ENCODE measurements around the gene MS4A8.
"Not testable (repeated sequence)": the region's sequence is repeated elsewhere in the genome, so short reads cannot be mapped to it uniquely, and the experiment has no call there.

MS4A8 gene

GRCh38 chr11:60756307-60757032, 57.1 kb downstream of the MS4A8 start, which contains the start of gene MS4A15:
MS4A15 (plus strand) TSS chr11:60756867; CDS start chr11:60763734, 6,867 bp downstream.
- peak; percentile 58 for ATAC-seq
- TF ChIP-seq PPARA (CRISPR knock-in tag; IDR thresholded peaks at IDR 0.05; ENCODE audit: borderline replicate concordance) (no peak), ESRRG (CRISPR knock-in tag; IDR thresholded peaks at IDR 0.05) (no peak), ZNF565 (CRISPR knock-in tag; conservative IDR thresholded peaks at IDR 0.05; ENCODE audit: low read depth) (no peak), CREB5 (CRISPR knock-in tag; IDR thresholded peaks at IDR 0.05; ENCODE audit: low read depth) (no peak), CSRNP3 (CRISPR knock-in tag; IDR thresholded peaks at IDR 0.05) (no peak), ZFP3 (CRISPR knock-in tag; IDR thresholded peaks at IDR 0.05) (no peak), SNAI2 (CRISPR knock-in tag; IDR thresholded peaks at IDR 0.05) (no peak), ZC3H10 (CRISPR knock-in tag; IDR thresholded peaks at IDR 0.05) (no peak), POU6F1 (CRISPR knock-in tag; IDR thresholded peaks at IDR 0.05; ENCODE audit: borderline replicate concordance, low read depth) (no peak), CSDC2 (CRISPR knock-in tag; IDR thresholded peaks at IDR 0.05) (no peak), ZNF8 (CRISPR knock-in tag; IDR thresholded peaks at IDR 0.05) (no peak)
- TF ChIP-seq, protein P1, sequence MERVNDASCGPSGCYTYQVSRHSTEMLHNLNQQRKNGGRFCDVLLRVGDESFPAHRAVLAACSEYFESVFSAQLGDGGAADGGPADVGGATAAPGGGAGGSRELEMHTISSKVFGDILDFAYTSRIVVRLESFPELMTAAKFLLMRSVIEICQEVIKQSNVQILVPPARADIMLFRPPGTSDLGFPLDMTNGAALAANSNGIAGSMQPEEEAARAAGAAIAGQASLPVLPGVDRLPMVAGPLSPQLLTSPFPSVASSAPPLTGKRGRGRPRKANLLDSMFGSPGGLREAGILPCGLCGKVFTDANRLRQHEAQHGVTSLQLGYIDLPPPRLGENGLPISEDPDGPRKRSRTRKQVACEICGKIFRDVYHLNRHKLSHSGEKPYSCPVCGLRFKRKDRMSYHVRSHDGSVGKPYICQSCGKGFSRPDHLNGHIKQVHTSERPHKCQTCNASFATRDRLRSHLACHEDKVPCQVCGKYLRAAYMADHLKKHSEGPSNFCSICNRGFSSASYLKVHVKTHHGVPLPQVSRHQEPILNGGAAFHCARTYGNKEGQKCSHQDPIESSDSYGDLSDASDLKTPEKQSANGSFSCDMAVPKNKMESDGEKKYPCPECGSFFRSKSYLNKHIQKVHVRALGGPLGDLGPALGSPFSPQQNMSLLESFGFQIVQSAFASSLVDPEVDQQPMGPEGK (CRISPR knock-in tag; IDR thresholded peaks at IDR 0.05; ENCODE audit: borderline replicate concordance), result no peak

- ATAC-seq, result no peak
- TF ChIP-seq CSDC2 (CRISPR knock-in tag; IDR thresholded peaks at IDR 0.05) (no peak), ZNF8 (CRISPR knock-in tag; IDR thresholded peaks at IDR 0.05) (no peak), SNAI2 (CRISPR knock-in tag; IDR thresholded peaks at IDR 0.05) (no peak), GLIS3 (CRISPR knock-in tag; IDR thresholded peaks at IDR 0.05) (no peak), CSRNP3 (CRISPR knock-in tag; IDR thresholded peaks at IDR 0.05) (no peak), OSR1 (CRISPR knock-in tag; IDR thresholded peaks at IDR 0.05) (no peak), POU6F1 (CRISPR knock-in tag; IDR thresholded peaks at IDR 0.05; ENCODE audit: borderline replicate concordance, low read depth) (no peak)
These were observed 57.9 kb downstream of the MS4A8 start for GRCh38 chr11:60757231-60757800.

- ATAC-seq, result not testable (repeated sequence)
These were observed 59.3 kb downstream of the MS4A8 start for GRCh38 chr11:60758671-60759070.

GRCh38 chr11:60759438-60760225, 60.2 kb downstream of the MS4A8 start:
- not testable (repeated sequence) for ATAC-seq

All from SK-N-SH treated with all-trans-retinoic acid at 6 μM for 48 hours (cell line).